MCF 10A (cell line): ENCODE measurements around the gene SEMA3C. TPM values are rescaled to one million over a fixed set of nuclear protein-coding genes. Genes with fewer than 3 reads are reported as not detected.

Experiments used
- BruUV-seq: library from RNA; stranded (reverse); fragments of 400-500 nt; replicated peaks from 2 replicates; lab custom pipeline; 2021; lab: Mats Ljungman, UMichigan
- CTCF ChIA-PET: fragments of 300-600 bp; sonication (Branson Sonifier 250); formaldehyde crosslinking; extraction: SDS; loops from one replicate; lab custom pipeline; 2021; ENCODE audit warnings: antibody characterized with exemption, inconsistent platforms; lab: Yijun Ruan, JAX
- POLR2A ChIA-PET: fragments of 300-600, 350-650 bp; sonication (Branson Sonifier 250); formaldehyde crosslinking; extraction: SDS; loops from one replicate; lab custom pipeline; 2020; ENCODE audit warnings: antibody characterized with exemption, inconsistent platforms; lab: Yijun Ruan, JAX
- DNase-seq: peaks from one replicate; pipeline ENCODE4 v3.0.0-alpha.2; 2018; ENCODE audit not compliant: unreplicated experiment
- H3K27ac Mint-ChIP-seq: one replicate; pipeline ENCODE4 v1.8.0; 2022; ENCODE audit warnings: mild to moderate bottlenecking, low read depth, mixed read lengths; ENCODE audit not compliant: unreplicated experiment
- H3K27me3 Mint-ChIP-seq: one replicate; pipeline ENCODE4 v1.8.0; 2022; ENCODE audit warnings: mixed read lengths; ENCODE audit not compliant: insufficient read depth, unreplicated experiment
- H3K36me3 Mint-ChIP-seq: one replicate; pipeline ENCODE4 v1.8.0; 2022; ENCODE audit warnings: mild to moderate bottlenecking, moderate library complexity, mixed read lengths; ENCODE audit not compliant: insufficient read depth, unreplicated experiment
- H3K4me1 Mint-ChIP-seq: one replicate; pipeline ENCODE4 v1.8.0; 2022; ENCODE audit warnings: mixed read lengths; ENCODE audit not compliant: insufficient read depth, unreplicated experiment
- H3K4me3 Mint-ChIP-seq: one replicate; pipeline ENCODE4 v1.8.0; 2022; ENCODE audit warnings: mild to moderate bottlenecking, moderate library complexity, mixed read lengths; ENCODE audit not compliant: unreplicated experiment
- H3K9me3 Mint-ChIP-seq: one replicate; pipeline ENCODE4 v1.8.0; 2022; ENCODE audit warnings: mixed read lengths; ENCODE audit not compliant: unreplicated experiment
- intact Hi-C: fragments of 100-400 bp; cut with micrococcal nuclease; formaldehyde crosslinking; loops from 2 replicates; pipeline ENCODE4 v1.14.1; 2022
- total RNA-seq: library from RNA; stranded (reverse); gene quantifications from 2 replicates; pipeline ENCODE4 v1.2.3, GENCODE V29; 2022
- TF ChIP-seq, protein P1 (sequence below): fragments of 200-600 bp; IDR thresholded peaks from one replicate; pipeline ENCODE4 v1.8.0; 2022; ENCODE audit warnings: antibody characterized with exemption, mild to moderate bottlenecking; ENCODE audit not compliant: unreplicated experiment

The SEMA3C gene
- total RNA-seq, 1 experiment from 2014 or later: 140 TPM

DNA sequence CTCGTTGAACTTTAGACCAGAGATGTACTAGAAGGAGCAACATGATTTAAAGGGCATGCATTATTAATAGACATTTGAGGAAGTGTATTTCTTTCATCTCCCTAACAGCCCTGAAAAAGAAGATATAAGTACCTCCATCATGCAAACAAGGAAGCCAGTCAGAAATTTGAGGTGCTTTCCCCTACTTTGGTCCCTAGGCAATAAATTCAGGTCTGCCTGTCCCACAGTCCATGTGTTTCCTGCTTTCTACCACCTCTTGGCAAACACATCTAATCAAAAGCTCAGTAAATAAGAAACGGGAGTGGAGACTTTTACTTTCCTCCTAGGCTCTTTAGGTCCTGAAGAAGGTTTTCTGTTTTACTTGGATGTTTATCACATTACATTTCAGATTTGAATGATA lies 5.2 kb upstream of the SEMA3C start:
- Mint-ChIP-seq H3K9me3 (no peaks in the 10 kb centered on the region), H3K27me3 (no peaks in the 10 kb centered on the region), H3K4me1 (peaks cover 13% of the 10 kb centered on the region), H3K27ac (no peak overlapping the region), H3K36me3 (no peaks in the 10 kb centered on the region), H3K4me3 (no peak overlapping the region)
- CTCF ChIA-PET: interaction anchor here (0.8 to 1.1 kb wide), 4 partner anchors 16 to 544 kb away, joined by 3 to 6 read pairs (median 3); no protein-coding TSS in a partner anchor
- POLR2A ChIA-PET: interaction anchor here (2.1 to 7.6 kb wide), 2 partner anchors 16 to 17 kb away, joined by 9 to 115 read pairs; no protein-coding TSS in a partner anchor
- DNase-seq: no peak
- TF ChIP-seq, protein P1, sequence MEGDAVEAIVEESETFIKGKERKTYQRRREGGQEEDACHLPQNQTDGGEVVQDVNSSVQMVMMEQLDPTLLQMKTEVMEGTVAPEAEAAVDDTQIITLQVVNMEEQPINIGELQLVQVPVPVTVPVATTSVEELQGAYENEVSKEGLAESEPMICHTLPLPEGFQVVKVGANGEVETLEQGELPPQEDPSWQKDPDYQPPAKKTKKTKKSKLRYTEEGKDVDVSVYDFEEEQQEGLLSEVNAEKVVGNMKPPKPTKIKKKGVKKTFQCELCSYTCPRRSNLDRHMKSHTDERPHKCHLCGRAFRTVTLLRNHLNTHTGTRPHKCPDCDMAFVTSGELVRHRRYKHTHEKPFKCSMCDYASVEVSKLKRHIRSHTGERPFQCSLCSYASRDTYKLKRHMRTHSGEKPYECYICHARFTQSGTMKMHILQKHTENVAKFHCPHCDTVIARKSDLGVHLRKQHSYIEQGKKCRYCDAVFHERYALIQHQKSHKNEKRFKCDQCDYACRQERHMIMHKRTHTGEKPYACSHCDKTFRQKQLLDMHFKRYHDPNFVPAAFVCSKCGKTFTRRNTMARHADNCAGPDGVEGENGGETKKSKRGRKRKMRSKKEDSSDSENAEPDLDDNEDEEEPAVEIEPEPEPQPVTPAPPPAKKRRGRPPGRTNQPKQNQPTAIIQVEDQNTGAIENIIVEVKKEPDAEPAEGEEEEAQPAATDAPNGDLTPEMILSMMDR: no peak
- intact Hi-C loops: loop anchor here (5.0 kb wide), 1 partner anchor 238 kb away; no protein-coding TSS in a partner anchor
- no TSS peak for BruUV-seq

DNA sequence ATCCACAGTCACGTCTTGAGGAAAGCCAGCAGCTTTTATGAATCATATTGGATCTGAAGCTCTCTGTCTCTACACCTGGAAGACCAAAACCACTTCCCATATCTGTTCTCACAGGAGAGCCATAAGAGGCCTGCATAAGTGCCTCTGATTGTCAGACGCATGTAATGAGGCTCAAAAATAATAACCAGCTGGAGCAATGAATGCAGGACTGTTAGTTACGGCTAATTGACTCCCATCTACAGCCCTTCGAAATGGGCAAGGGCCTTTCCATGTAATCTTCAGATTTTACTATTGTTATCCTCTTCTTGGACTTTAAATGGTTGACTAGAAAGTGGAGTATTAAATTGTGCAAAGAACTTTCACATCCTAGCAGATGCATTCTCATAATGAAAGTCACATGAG lies 4.4 kb upstream of the SEMA3C start:
- TF ChIP-seq, protein P1: no peak
- ChIA-PET CTCF (interaction anchor here (0.9 to 1.1 kb wide), 3 partner anchors 17 to 533 kb away, joined by 3 to 6 read pairs (median 3); no protein-coding TSS in a partner anchor), POLR2A (interaction anchor here (7.6 kb wide), 1 partner anchor 18 kb away, joined by 115 read pairs; no protein-coding TSS in a partner anchor)
- Mint-ChIP-seq H3K4me3 (no peak overlapping the region), H3K27me3 (no peaks in the 10 kb centered on the region), H3K36me3 (no peaks in the 10 kb centered on the region), H3K9me3 (no peaks in the 10 kb centered on the region), H3K4me1 (peaks cover 13% of the 10 kb centered on the region), H3K27ac (no peak overlapping the region)
- BruUV-seq: no TSS peak
- intact Hi-C loops: loop anchor here (5.0 kb wide), 1 partner anchor 239 kb away; no protein-coding TSS in a partner anchor
- DNase-seq: no peak

DNA sequence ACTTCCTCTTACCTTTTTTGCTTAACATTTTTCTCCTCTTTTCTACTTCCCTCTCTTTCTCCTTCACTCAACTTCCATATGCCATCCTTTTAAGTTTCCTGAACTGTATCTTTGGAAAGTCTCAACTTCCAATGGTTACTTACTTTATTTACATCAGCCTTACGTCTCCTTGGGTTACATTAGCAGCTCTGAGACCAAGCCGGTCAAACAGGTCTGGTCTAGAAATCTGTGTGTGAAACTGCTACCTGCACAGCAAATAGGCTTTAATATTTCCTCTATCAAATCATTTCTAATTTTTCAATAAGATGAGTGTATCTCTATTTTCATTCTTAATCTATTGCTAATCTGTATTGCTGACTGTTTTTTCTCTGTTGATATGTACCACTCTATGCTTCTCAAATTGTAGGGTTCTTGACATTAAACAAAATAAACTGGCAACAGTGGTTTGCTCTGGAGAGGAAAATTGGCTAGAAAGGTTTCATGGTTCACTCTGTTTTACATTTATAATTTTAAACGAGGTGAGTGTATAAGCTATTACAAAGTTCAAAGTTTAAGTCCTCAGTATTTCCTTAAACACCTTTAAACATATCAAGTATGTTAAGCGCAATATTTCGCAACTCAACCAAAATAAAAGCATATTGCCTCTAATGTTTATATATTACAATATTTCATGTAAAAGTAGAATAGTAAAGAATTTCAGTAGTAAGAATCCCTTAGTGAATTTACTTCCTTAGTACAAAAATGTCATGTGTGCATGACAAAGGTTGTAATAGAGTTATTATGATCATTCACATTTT lies 3.6 kb upstream of the SEMA3C start:
- Mint-ChIP-seq H3K4me1 (peaks cover 13% of the 10 kb centered on the region), H3K36me3 (no peaks in the 10 kb centered on the region), H3K4me3 (no peak overlapping the region), H3K9me3 (no peaks in the 10 kb centered on the region), H3K27me3 (no peaks in the 10 kb centered on the region), H3K27ac (no peak overlapping the region)
- TF ChIP-seq, protein P1: no peak
- BruUV-seq: no TSS peak
- DNase-seq: no peak
- intact Hi-C loops: loop anchor here (5.0 kb wide), 1 partner anchor 240 kb away; no protein-coding TSS in a partner anchor
- ChIA-PET POLR2A (interaction anchor here (0.6 to 7.6 kb wide), 3 partner anchors 18 to 152 kb away, joined by 3 to 115 read pairs (median 17); no protein-coding TSS in a partner anchor), CTCF (interaction anchor here (0.7 to 4.0 kb wide), 4 partner anchors 16 to 535 kb away, joined by 3 to 36 read pairs (median 8); no protein-coding TSS in a partner anchor)

DNA sequence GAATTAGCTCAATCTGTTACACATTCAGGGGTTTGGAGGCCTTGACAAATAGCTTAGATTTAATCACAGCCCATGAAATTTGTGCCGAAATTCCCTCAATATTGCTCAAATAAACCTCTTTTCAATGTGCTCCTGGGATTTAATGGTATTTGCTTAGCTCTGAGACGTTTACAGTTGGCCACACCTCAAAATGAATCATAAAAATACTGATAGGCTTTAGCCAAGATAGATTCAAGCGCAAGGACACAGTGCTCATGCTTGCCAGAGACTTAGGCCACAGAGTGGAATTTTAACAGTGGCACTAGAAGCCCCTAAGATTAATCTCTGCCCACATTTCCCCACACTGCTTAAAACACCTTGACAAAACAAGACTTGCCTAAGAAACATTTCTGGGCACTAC lies 2.3 kb upstream of the SEMA3C start:
- Mint-ChIP-seq H3K4me1 (peaks cover 25% of the 10 kb centered on the region), H3K4me3 (no peak overlapping the region), H3K27ac (peak overlapping the region; percentile 87), H3K27me3 (no peaks in the 10 kb centered on the region), H3K36me3 (peaks cover 8% of the 10 kb centered on the region), H3K9me3 (no peaks in the 10 kb centered on the region)
- CTCF ChIA-PET: interaction anchor here (0.6 to 4.0 kb wide), 16 partner anchors 8 to 548 kb away, joined by 3 to 36 read pairs (median 4); no protein-coding TSS in a partner anchor
- BruUV-seq: no TSS peak
- DNase-seq: peak; percentile 23
- TF ChIP-seq, protein P1: no peak
- POLR2A ChIA-PET: interaction anchor here (0.7 to 7.6 kb wide), 15 partner anchors 11 to 536 kb away, joined by 3 to 115 read pairs (median 4); no protein-coding TSS in a partner anchor
- intact Hi-C loops: loop anchor here (5.0 kb wide), 1 partner anchor 241 kb away; no protein-coding TSS in a partner anchor
